Measurements from ENCODE around the gene ECM2. TPM values are rescaled to one million over a fixed set of nuclear protein-coding genes. Genes with fewer than 3 reads are reported as not detected.

ECM2 gene
- total RNA-seq, 1 donor from 2014 or later = 62.0 TPM

DNA sequence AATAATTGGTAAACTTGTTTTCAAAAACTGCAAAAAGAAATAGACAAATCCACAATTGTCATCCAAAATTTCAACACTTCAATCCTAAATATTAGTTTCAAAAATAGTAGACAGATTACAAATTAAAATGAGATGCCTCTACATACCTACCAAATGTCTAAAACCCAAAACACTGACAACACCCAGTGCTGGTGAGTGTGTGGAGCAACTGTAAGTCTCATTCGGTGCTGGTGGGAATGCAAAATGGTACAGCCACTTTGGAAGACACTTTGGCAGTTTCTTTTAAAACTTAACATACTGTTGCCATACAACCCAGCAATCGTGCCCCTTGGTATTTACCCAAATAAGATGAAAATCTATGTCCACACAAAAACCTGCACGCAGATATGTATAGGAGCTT lies 6.7 kb downstream of the ECM2 start:
- no peak for ATAC-seq
- intact Hi-C loops (cut with DNase I) = no loop called here
- no peak for DNase-seq (ENCODE audit: low spot score)

GRCh38 chr9:92528522-92528849 lies 7.3 kb downstream of the ECM2 start:
- no peak for ATAC-seq
- intact Hi-C loops (cut with DNase I) = no loop called here
- DNase-seq (ENCODE audit: low spot score) = no peak

- no peak for ATAC-seq
- no peak for DNase-seq (ENCODE audit: low spot score)
- intact Hi-C loops (cut with DNase I) = no loop called here
Observed at GRCh38 chr9:92527832-92528521, 7.8 kb downstream of the ECM2 start.

GRCh38 chr9:92527291-92527828 lies 8.4 kb downstream of the ECM2 start:
- no peak for ATAC-seq
- DNase-seq (ENCODE audit: low spot score) = no peak
- intact Hi-C loops (cut with DNase I) = no loop called here

DNA sequence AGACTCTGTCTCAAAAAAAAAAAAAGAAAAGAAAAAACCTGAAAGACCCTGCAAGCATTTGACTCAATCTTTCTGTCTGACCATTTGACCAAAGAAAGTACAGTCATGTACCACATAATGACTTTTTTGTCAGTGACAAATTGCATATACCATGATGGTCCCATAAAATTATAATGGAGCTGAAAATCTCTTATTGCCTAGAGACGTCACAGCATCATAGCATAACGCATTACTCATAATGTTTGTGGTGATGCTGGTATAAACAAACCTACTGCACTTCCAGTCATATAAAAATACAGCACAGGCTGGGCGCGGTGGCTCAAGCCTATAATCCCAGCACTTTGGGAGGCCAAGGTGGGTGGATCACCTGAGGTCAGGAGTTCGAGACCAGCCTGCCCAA lies 10.5 kb downstream of the ECM2 start:
- intact Hi-C loops (cut with DNase I) = no loop called here
- DNase-seq (ENCODE audit: low spot score) (no peak), ATAC-seq (no peak)

DNA sequence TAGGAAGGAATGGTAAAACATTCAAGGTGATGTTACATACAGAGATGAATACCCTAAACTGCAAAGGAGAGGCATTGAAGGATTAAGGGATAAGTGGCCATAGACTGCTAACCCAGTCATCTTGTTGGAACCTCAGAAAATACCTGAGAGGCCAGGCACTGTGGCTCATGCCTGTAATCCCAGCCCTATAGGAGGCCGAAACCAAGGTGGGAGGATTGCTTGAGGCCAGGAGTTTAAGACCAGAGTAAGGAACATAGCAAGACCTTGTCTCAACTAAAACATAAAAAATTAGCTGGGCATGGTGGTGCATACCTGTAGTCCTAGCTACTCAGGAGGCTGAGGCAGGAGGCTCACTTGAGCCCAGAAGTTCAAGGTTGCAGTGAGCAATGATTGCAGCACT lies 10.9 kb downstream of the ECM2 start:
- no peak for ATAC-seq
- DNase-seq (ENCODE audit: low spot score) = no peak
- intact Hi-C loops (cut with DNase I) = no loop called here

GRCh38 chr9:92522983-92523970 lies 12.5 kb downstream of the ECM2 start:
- no peak for DNase-seq (ENCODE audit: low spot score)
- intact Hi-C loops (cut with DNase I) = no loop called here

GRCh38 chr9:92520837-92521236 lies 15.0 kb downstream of the ECM2 start:
- DNase-seq (ENCODE audit: low spot score) (no peak), ATAC-seq (no peak)
- intact Hi-C loops (cut with DNase I) = no loop called here

More at GRCh38 chr9:92522983-92523970, 12.5 kb downstream of the ECM2 start:
- no peak for ATAC-seq

DNA sequence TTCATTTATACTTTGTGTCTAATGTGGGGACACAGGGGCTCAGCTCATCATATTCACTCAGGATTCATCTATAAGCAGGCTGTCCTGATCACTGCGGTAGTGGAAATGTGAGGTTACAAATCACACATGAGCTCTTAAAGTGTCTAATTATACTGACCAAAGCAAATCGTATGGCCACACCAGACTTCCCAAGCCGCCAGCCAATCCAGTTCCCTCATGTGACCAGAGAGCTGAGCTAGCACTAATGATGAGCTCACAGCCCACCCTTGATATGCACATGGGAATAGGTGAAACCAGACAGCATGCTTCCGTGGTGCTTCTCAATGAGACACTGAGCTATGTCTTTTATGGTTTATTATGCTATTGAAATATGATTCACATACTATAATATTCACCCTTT lies 17.6 kb downstream of the ECM2 start:
- intact Hi-C loops (cut with DNase I) = no loop called here
- ATAC-seq = no peak
- DNase-seq (ENCODE audit: low spot score) = no peak

GRCh38 chr9:92517046-92517445 lies 18.7 kb downstream of the ECM2 start:
- DNase-seq (ENCODE audit: low spot score) (no peak), ATAC-seq (no peak)
- intact Hi-C loops (cut with DNase I) = no loop called here

- ATAC-seq = no peak
- intact Hi-C loops (cut with DNase I) = no loop called here
- no peak for DNase-seq (ENCODE audit: low spot score)
Observed at GRCh38 chr9:92516521-92516920, 19.3 kb downstream of the ECM2 start.

DNA sequence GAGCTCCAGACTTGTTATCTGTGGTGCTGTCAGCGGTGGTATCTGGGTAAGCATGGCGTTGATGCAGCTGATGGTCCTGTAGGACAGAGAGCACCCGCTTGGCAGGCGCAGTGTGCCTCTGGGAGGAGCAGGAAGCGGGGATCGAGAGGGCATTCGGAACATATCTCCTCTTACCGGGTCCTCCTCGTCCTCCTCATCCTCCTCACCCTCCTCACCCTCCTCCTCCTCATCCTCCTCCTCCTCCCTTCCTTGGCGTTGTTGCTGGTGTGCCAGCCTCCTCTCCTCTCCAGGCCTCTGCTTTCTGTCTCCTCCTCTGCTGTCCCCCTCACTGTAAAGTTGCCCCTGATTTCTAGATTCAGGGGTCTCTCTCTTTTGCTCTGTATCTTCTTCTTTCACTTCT lies 21.2 kb downstream of the ECM2 start:
- no peak for ATAC-seq
- intact Hi-C loops (cut with DNase I) = no loop called here
- DNase-seq (ENCODE audit: low spot score) = no peak

GRCh38 chr9:92513349-92513748 lies 22.4 kb downstream of the ECM2 start:
- ATAC-seq = no peak
- intact Hi-C loops (cut with DNase I) = no loop called here

GRCh38 chr9:92512622-92513021 lies 23.2 kb downstream of the ECM2 start:
- DNase-seq (ENCODE audit: low spot score) (no peak), ATAC-seq (no peak)
- intact Hi-C loops (cut with DNase I) = no loop called here

More at GRCh38 chr9:92513349-92513748, 22.4 kb downstream of the ECM2 start:
- no peak for DNase-seq (ENCODE audit: low spot score)

GRCh38 chr9:92510747-92511146 lies 25.0 kb downstream of the ECM2 start:
- intact Hi-C loops (cut with DNase I) = no loop called here
- DNase-seq (ENCODE audit: low spot score) (no peak), ATAC-seq (no peak)

DNA sequence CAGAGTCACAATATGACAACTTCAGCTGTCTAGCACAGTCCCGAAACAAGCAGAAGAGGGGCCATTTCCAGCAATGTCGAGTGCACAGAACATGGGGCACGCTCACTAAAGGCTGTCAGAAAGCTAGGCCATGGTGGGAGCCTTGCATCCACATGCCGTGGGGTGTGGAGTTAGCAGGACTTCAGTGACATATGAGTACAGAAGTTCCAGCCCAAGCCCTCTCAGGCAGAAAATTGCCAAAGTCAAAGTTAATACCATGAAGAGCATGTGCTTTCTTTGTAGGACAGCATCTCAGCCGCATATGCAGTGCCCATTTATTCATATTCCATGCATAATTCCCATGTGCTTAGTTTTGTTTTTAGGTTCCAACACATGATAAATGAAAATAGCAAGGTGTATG lies 26.7 kb downstream of the ECM2 start:
- intact Hi-C loops (cut with DNase I) = no loop called here
- DNase-seq (ENCODE audit: low spot score) = no peak
- ATAC-seq = no peak

DNA sequence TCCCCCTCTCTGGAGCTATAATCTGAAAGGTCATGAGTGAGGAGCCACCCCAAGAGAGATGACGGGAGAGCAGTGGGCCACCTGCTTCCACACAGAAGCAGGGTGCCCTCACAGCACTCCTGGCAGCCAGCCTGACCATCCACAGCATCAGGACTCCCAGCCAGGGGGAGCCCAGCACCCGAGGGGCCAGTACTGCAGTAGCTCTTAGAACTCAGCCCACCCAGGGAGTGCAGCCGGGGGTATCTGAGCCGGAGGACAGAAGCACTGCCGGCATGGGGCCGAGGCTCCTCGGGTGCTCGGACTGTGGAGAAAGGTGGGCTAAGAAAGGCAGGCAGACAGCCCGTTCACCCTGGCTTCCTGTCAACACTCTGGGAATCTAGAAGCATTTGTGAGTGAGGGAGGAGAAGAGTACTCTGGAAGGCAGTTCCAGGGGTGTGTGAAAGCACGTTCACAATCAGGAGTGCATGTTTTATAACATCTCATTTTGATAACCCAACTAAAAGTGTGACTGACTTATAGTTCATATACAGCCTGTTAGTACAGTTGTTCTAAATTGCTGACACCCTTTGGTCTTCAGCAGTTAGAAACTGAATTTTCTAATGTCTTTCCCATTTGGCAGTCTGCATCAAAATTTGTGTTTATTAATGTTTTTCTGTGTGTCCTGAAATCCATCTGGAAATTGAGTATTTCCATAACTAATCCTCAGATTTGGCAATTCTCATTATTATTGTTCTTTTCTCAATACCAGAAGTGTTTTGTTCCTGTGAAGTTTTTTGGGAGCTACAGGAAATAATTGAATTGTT lies 27.6 kb downstream of the ECM2 start:
- peak; percentile 12 for ATAC-seq
- intact Hi-C loops (cut with DNase I) = no loop called here
- no peak for DNase-seq (ENCODE audit: low spot score)

GRCh38 chr9:92507496-92507895 lies 28.3 kb downstream of the ECM2 start:
- ATAC-seq (no peak), DNase-seq (ENCODE audit: low spot score) (no peak)
- intact Hi-C loops (cut with DNase I) = no loop called here

DNA sequence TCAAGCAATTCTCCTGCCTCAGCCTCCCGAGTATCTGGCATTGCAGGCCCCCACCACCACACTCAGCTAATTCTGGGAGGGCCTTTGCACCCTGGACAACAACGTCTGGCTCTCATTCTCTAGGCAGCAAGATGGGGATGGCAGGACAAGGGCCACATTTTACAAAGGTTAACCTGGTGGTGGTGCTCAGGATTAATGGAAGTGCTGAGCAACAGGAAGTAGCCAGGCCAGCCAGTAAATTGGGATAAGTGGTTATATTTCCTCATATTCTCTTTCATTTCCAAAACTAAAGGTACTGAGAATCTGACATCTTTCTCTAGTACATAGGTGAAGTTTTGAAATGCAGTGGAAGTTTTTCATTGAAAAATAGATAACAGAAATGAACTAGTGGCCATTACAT lies 28.8 kb downstream of the ECM2 start:
- intact Hi-C loops (cut with DNase I) = no loop called here
- ATAC-seq (peak; percentile 3), DNase-seq (ENCODE audit: low spot score) (no peak)

Measured in sciatic nerve (tissue), 2 donors.